ENCODE results near the gene PGM3. TPM values are rescaled to one million over a fixed set of nuclear protein-coding genes. Genes with fewer than 3 reads are reported as not detected.

The PGM3 gene
- total RNA-seq, 1 donor from 2014 or later = 151 TPM

DNA sequence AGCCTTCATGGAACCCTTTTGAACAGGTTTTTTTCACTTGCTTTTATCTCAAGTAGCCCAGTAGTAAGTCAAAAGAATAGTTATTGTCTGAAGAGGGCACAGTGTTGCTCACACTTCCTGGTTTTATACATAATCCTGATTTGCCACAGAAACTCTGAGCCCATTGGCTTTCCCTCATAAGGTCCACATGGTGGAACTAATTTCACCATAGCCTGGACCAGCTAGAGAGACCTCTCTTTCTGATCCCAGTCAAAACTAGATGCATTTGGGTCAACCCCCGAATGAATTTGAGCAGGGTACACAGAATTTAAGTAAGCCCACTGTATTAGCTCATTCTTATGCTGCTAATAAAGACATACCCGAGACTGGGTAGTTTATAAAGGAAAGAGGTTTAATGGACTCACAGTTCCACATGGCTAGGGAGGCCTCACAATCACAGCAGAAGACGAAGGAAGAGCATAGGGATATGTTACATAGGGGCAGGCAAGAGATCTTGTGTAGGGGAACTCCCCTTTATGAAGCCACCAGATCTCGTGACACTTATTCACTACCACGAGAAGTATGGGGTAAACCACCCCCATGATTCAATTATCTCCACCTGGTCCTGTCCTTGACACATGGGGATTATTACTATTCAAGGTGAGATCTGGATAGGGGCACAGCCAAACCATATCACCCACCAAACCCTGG lies 6.3 kb upstream of the PGM3 start:
- Mint-ChIP-seq H3K36me3 (ENCODE audit: low read depth, unreplicated experiment) (peaks cover 8% of the 10 kb centered on the region), H3K4me1 (ENCODE audit: low read depth, unreplicated experiment) (peaks cover 32% of the 10 kb centered on the region), H3K4me3 (ENCODE audit: unreplicated experiment) (no peak overlapping the region), H3K9me3 (ENCODE audit: unreplicated experiment) (no peaks in the 10 kb centered on the region), H3K27me3 (ENCODE audit: low read depth, unreplicated experiment) (no peaks in the 10 kb centered on the region), H3K27ac (ENCODE audit: unreplicated experiment) (no peak overlapping the region)
- no peaks in the 10 kb centered on the region for H3K9me3 ChIP-seq (ENCODE audit: insufficient read depth, low read depth, low read length)
- DNase-seq (ENCODE audit: low read depth) (peak; percentile 8), FAIRE-seq (no peak)
- H3K79me2 ChIP-seq (ENCODE audit: insufficient read depth, low read length) = peaks cover under 1% of the 10 kb centered on the region
- H3K27ac ChIP-seq (ENCODE audit: low read depth, low read length) = peak overlapping the region; percentile 44
- H3K27me3 ChIP-seq (ENCODE audit: insufficient read depth, low read length) = no peaks in the 10 kb centered on the region
- H3K4me3 ChIP-seq (ENCODE audit: insufficient read depth, low read depth, low read length) = no peak overlapping the region
- peaks cover 5% of the 10 kb centered on the region for H4K20me1 ChIP-seq (ENCODE audit: insufficient read depth, low read length)
- TF ChIP-seq EZH2 (IDR thresholded peaks at IDR 0.05; ENCODE audit: insufficient read depth, low read length) = no peak
- TF ChIP-seq, protein P1, sequence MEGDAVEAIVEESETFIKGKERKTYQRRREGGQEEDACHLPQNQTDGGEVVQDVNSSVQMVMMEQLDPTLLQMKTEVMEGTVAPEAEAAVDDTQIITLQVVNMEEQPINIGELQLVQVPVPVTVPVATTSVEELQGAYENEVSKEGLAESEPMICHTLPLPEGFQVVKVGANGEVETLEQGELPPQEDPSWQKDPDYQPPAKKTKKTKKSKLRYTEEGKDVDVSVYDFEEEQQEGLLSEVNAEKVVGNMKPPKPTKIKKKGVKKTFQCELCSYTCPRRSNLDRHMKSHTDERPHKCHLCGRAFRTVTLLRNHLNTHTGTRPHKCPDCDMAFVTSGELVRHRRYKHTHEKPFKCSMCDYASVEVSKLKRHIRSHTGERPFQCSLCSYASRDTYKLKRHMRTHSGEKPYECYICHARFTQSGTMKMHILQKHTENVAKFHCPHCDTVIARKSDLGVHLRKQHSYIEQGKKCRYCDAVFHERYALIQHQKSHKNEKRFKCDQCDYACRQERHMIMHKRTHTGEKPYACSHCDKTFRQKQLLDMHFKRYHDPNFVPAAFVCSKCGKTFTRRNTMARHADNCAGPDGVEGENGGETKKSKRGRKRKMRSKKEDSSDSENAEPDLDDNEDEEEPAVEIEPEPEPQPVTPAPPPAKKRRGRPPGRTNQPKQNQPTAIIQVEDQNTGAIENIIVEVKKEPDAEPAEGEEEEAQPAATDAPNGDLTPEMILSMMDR (IDR thresholded peaks at IDR 0.05; ENCODE audit: insufficient read depth, low read depth, low read length) = no peak
- peaks cover 23% of the 10 kb centered on the region for H3K4me1 ChIP-seq (ENCODE audit: insufficient read depth, low read length)
- H3K36me3 ChIP-seq (ENCODE audit: insufficient read depth, low read length) = peaks cover 9% of the 10 kb centered on the region
- H2AFZ ChIP-seq (ENCODE audit: low read depth, low read length) = no peak overlapping the region
- H3K9ac ChIP-seq (ENCODE audit: low read length) = no peak overlapping the region
- peak overlapping the region; percentile 74 for H3K4me2 ChIP-seq (ENCODE audit: low read length)

DNA sequence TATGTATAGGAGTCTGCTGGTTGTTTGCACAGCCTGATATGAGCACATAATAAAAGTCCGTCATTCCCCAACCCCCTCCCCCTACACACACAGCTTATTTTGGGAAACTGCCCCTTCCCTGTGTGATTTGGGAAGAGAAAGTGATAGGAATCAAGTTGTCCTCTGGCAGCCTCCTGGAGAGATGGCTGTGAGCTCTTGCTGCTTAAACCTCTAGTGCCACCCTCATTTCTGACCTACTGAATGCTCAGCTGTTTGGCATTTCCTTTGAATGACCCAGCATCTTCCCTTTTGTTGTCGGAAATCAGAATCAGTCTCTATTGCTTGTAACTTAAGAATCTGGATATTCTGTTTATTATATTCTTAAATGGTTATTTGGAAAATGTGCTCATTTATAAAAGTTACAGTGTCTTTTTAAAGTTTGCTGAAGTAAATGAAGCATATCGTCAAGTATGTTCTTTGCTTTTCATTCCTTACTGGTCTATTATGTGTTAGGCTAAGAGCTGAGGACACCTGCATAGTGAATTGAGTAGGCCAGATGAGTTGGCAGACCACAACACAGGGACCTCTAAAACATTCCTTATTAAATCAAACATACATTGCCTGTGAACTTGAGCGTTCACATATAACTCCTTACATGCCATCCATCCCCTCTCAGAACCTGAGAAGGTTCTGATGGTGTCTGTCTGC lies 5.6 kb upstream of the PGM3 start:
- H3K4me2 ChIP-seq (ENCODE audit: low read length) = peak overlapping the region; percentile 74

More for the DNA sequence above, 5.6 kb upstream of the PGM3 start:
- H3K4me3 Mint-ChIP-seq (ENCODE audit: unreplicated experiment) = no peak overlapping the region
- H3K36me3 ChIP-seq (ENCODE audit: insufficient read depth, low read length) = peaks cover 9% of the 10 kb centered on the region
- H3K27me3 Mint-ChIP-seq (ENCODE audit: low read depth, unreplicated experiment) = no peaks in the 10 kb centered on the region
- H3K9ac ChIP-seq (ENCODE audit: low read length) = no peak overlapping the region
- peaks cover 8% of the 10 kb centered on the region for H4K20me1 ChIP-seq (ENCODE audit: insufficient read depth, low read length)
- TF ChIP-seq, protein P1 (IDR thresholded peaks at IDR 0.05; ENCODE audit: insufficient read depth, low read depth, low read length) = no peak
- no peak for TF ChIP-seq EZH2 (IDR thresholded peaks at IDR 0.05; ENCODE audit: insufficient read depth, low read length)
- DNase-seq (ENCODE audit: low read depth) (peak; percentile 47), FAIRE-seq (peak; percentile 13)
- peaks cover 35% of the 10 kb centered on the region for H3K4me1 Mint-ChIP-seq (ENCODE audit: low read depth, unreplicated experiment)
- peak overlapping the region; percentile 56 for H3K27ac Mint-ChIP-seq (ENCODE audit: unreplicated experiment)
- H3K27ac ChIP-seq (ENCODE audit: low read depth, low read length) = peak overlapping the region; percentile 44
- H3K36me3 Mint-ChIP-seq (ENCODE audit: low read depth, unreplicated experiment) = peaks cover 10% of the 10 kb centered on the region
- peaks cover 2% of the 10 kb centered on the region for H3K79me2 ChIP-seq (ENCODE audit: insufficient read depth, low read length)
- H3K27me3 ChIP-seq (ENCODE audit: insufficient read depth, low read length) = no peaks in the 10 kb centered on the region
- no peaks in the 10 kb centered on the region for H3K9me3 ChIP-seq (ENCODE audit: insufficient read depth, low read depth, low read length)
- H3K4me3 ChIP-seq (ENCODE audit: insufficient read depth, low read depth, low read length) = no peak overlapping the region
- peaks cover 28% of the 10 kb centered on the region for H3K4me1 ChIP-seq (ENCODE audit: insufficient read depth, low read length)
- H2AFZ ChIP-seq (ENCODE audit: low read depth, low read length) = no peak overlapping the region
- H3K9me3 Mint-ChIP-seq (ENCODE audit: unreplicated experiment) = no peaks in the 10 kb centered on the region

Data from astrocyte (in vitro differentiated cells and primary cell).